NCI-H526 (cell line): ENCODE measurements around the gene SLFN12L.
"Not testable (repeated sequence)": the region's sequence is repeated elsewhere in the genome, so short reads cannot be mapped to it uniquely, and the experiment has no call there.

Experiments
- DNase-seq, 2 experiments: peaks; one replicate each; lab custom pipeline; 2025; lab: John Stamatoyannopoulos, UW

The SLFN12L gene

GRCh38 chr17:35542990-35543389 is 5.5 kb upstream of the SLFN12L start:
- no peak for DNase-seq

GRCh38 chr17:35541434-35541833 is 4.0 kb upstream of the SLFN12L start:
- no peak for DNase-seq

- DNase-seq: no peak
Measured at GRCh38 chr17:35540589-35541404, 3.3 kb upstream of the SLFN12L start.

GRCh38 chr17:35539659-35540026 is 2.2 kb upstream of the SLFN12L start:
- DNase-seq: no peak

GRCh38 chr17:35536664-35537171 is 760 bp downstream of the SLFN12L start:
- DNase-seq: no peak

GRCh38 chr17:35535406-35535805 is 2.1 kb downstream of the SLFN12L start:
- DNase-seq: not testable (repeated sequence)

- DNase-seq: no peak
Measured at GRCh38 chr17:35534576-35535093, 2.8 kb downstream of the SLFN12L start.

- DNase-seq: no peak
Measured at GRCh38 chr17:35531160-35531559, 6.3 kb downstream of the SLFN12L start.

- no peak for DNase-seq
Measured at GRCh38 chr17:35529866-35530265, 7.6 kb downstream of the SLFN12L start.

- DNase-seq: not testable (repeated sequence)
Measured at GRCh38 chr17:35529326-35529725, 8.2 kb downstream of the SLFN12L start.

GRCh38 chr17:35523296-35523695 is 14.2 kb downstream of the SLFN12L start:
- no peak for DNase-seq

- DNase-seq: not testable (repeated sequence)
Measured at GRCh38 chr17:35521654-35522256, 15.7 kb downstream of the SLFN12L start.

- no peak for DNase-seq
Measured at GRCh38 chr17:35521150-35521549, 16.3 kb downstream of the SLFN12L start.

GRCh38 chr17:35519906-35520442 is 17.5 kb downstream of the SLFN12L start:
- DNase-seq: no peak

- DNase-seq: no peak
Measured at GRCh38 chr17:35519439-35519838, 18.0 kb downstream of the SLFN12L start.

- not testable (repeated sequence) for DNase-seq
Measured at GRCh38 chr17:35518431-35518830, 19.0 kb downstream of the SLFN12L start.

- no peak for DNase-seq
Measured at GRCh38 chr17:35515027-35515426, 22.5 kb downstream of the SLFN12L start.

- no peak for DNase-seq
Measured at GRCh38 chr17:35514564-35514963, 22.9 kb downstream of the SLFN12L start.

- DNase-seq: no peak
Measured at GRCh38 chr17:35510052-35510451, 27.4 kb downstream of the SLFN12L start.

GRCh38 chr17:35507714-35508113 is 29.8 kb downstream of the SLFN12L start:
- DNase-seq: not testable (repeated sequence)

- no peak for DNase-seq
Measured at GRCh38 chr17:35499548-35499947, 37.9 kb downstream of the SLFN12L start.

- DNase-seq: no peak
Measured at GRCh38 chr17:35498448-35499178, 38.9 kb downstream of the SLFN12L start.
